Measurements from ENCODE around the gene F11R. TPM values are rescaled to one million over a fixed set of nuclear protein-coding genes. Genes with fewer than 3 reads are reported as not detected.
A peak's percentile ranks its signal among the peaks of the same experiment; 100 is the strongest.

F11R gene
- total and polyA plus RNA-seq, 10 of the 15 experiments (the other 5 are each of a cell fraction or from before 2014, with no cell fraction given) = 15.3 to 80.9 (median 24.3) TPM

GRCh38 chr1:161013488-161014230 lies 7.3 kb downstream of the F11R start (continued):
- TF ChIP-seq, protein P1, sequence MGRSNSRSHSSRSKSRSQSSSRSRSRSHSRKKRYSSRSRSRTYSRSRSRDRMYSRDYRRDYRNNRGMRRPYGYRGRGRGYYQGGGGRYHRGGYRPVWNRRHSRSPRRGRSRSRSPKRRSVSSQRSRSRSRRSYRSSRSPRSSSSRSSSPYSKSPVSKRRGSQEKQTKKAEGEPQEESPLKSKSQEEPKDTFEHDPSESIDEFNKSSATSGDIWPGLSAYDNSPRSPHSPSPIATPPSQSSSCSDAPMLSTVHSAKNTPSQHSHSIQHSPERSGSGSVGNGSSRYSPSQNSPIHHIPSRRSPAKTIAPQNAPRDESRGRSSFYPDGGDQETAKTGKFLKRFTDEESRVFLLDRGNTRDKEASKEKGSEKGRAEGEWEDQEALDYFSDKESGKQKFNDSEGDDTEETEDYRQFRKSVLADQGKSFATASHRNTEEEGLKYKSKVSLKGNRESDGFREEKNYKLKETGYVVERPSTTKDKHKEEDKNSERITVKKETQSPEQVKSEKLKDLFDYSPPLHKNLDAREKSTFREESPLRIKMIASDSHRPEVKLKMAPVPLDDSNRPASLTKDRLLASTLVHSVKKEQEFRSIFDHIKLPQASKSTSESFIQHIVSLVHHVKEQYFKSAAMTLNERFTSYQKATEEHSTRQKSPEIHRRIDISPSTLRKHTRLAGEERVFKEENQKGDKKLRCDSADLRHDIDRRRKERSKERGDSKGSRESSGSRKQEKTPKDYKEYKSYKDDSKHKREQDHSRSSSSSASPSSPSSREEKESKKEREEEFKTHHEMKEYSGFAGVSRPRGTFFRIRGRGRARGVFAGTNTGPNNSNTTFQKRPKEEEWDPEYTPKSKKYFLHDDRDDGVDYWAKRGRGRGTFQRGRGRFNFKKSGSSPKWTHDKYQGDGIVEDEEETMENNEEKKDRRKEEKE (IDR thresholded peaks at IDR 0.05) = no peak
- TF ChIP-seq PML (IDR thresholded peaks at IDR 0.05; ENCODE audit: low read length) = peak; percentile 62; the same call in 1 of the 2 replicates

- H3K79me2 ChIP-seq (ENCODE audit: control insufficient read depth, insufficient read depth, low read length) = peaks cover 40% of the 10 kb centered on the region
- ChIA-PET POLR2A (interaction anchor here (0.5 to 6.2 kb wide), 13 partner anchors 9 to 357 kb away, joined by 3 to 31 read pairs (median 5); partner anchors contain the start of genes ARHGAP30, F11R, KLHDC9 and USF1), RAD21 (ENCODE audit: unreplicated experiment) (interaction anchor here (0.5 to 2.7 kb wide), 10 partner anchors 16 to 153 kb away, joined by 3 to 14 read pairs (median 6); partner anchors contain the start of genes ARHGAP30, KLHDC9, PPOX and TSTD1), CTCF (interaction anchor here (0.7 to 3.0 kb wide), 14 partner anchors 15 to 127 kb away, joined by 3 to 15 read pairs (median 4); partner anchors contain the start of genes ITLN2, KLHDC9, TSTD1 and USF1), SMC1A (ENCODE audit: uncharacterized antibody, unreplicated experiment) (interaction anchor here (0.7 to 6.6 kb wide), 16 partner anchors 8 to 223 kb away, joined by 3 to 34 read pairs (median 4); partner anchors contain the start of genes ARHGAP30, DEDD, F11R and USF1)
- peak overlapping the region; percentile 69 for H3K9ac ChIP-seq (ENCODE audit: control insufficient read depth, insufficient read depth, low read length)
- in situ Hi-C loops (cut with MboI) = no loop called here
- H2AFZ ChIP-seq (ENCODE audit: control insufficient read depth, low read depth, low read length) = peak overlapping the region; percentile 83; the same call in 1 of the 2 replicates
- BruUV-seq (replicated peaks) = TSS peak; percentile 57
- peak overlapping the region; percentile 82 for H3K4me2 ChIP-seq (ENCODE audit: control insufficient read depth, insufficient read depth)
- intact Hi-C loops (cut with micrococcal nuclease; ENCODE audit: unreplicated experiment) = loop anchor here (1.0 to 2.0 kb wide), 2 partner anchors 33 to 56 kb away; partner anchors contain the start of gene ARHGAP30
- no peaks in the 10 kb centered on the region for H4K20me1 ChIP-seq (ENCODE audit: control insufficient read depth, insufficient read depth)
- TF ChIP-seq MTA3 (IDR thresholded peaks at IDR 0.05; ENCODE audit: borderline replicate concordance, low read length) = 0 out of 2 replicates have a peak, but pooled peaks have one; percentile 6
- TF ChIP-seq, protein P2, sequence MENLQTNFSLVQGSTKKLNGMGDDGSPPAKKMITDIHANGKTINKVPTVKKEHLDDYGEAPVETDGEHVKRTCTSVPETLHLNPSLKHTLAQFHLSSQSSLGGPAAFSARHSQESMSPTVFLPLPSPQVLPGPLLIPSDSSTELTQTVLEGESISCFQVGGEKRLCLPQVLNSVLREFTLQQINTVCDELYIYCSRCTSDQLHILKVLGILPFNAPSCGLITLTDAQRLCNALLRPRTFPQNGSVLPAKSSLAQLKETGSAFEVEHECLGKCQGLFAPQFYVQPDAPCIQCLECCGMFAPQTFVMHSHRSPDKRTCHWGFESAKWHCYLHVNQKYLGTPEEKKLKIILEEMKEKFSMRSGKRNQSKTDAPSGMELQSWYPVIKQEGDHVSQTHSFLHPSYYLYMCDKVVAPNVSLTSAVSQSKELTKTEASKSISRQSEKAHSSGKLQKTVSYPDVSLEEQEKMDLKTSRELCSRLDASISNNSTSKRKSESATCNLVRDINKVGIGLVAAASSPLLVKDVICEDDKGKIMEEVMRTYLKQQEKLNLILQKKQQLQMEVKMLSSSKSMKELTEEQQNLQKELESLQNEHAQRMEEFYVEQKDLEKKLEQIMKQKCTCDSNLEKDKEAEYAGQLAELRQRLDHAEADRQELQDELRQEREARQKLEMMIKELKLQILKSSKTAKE (IDR thresholded peaks at IDR 0.05; ENCODE audit: low read depth, poor library complexity, severe bottlenecking) = no peak
- no peak for FAIRE-seq
- no peak for DNase-seq (ENCODE audit: low read depth, low spot score)
- peak overlapping the region; percentile 65 for H3K4me3 ChIP-seq
- no peaks in the 10 kb centered on the region for H3K9me3 ChIP-seq (replicated peaks; ENCODE audit: control insufficient read depth, insufficient read depth, low read length)
- H3K27me3 ChIP-seq (replicated peaks in 1 of 2; ENCODE audit: control insufficient read depth in 2 of 2, insufficient read depth in 2 of 2, low read length in 1 of 2) = no peaks in the 10 kb centered on the region
- no peaks in the 10 kb centered on the region for H3K36me3 ChIP-seq (ENCODE audit: control insufficient read depth in 2 of 2, insufficient read depth in 2 of 2, low read length in 1 of 2)
- peaks cover 22% of the 10 kb centered on the region for H3K4me1 ChIP-seq (ENCODE audit: control insufficient read depth, insufficient read depth, low read length)
- ATAC-seq = no peak
- peak overlapping the region; percentile 97 for H3K27ac ChIP-seq (ENCODE audit: control insufficient read depth, insufficient read depth)
Measured at GRCh38 chr1:161013131-161013487, 7.8 kb downstream of the F11R start.

All from GM12878 (cell line).